ENCODE results near the gene JMJD8. TPM values are rescaled to one million over a fixed set of nuclear protein-coding genes. Genes with fewer than 3 reads are reported as not detected.
A peak's percentile ranks its signal among the peaks of the same experiment; 100 is the strongest.

Gene JMJD8
- total RNA-seq, 2 experiments from 2014 or later = 37.2 to 43.0 TPM

GRCh38 chr16:679814-680624, 4.1 kb downstream of the JMJD8 start, which contains the start of gene STUB1:
Gene STUB1, plus strand, starts transcription at chr16:680410. Its CDS starts 116 bp downstream, at chr16:680526.
- Mint-ChIP-seq H3K27ac (peak within 1 kb of the TSS; percentile 85), H3K9me3 (no peaks in the 10 kb centered on the region), H3K36me3 (peaks cover 20% of the 10 kb centered on the region), H3K4me3 (peak within 1 kb of the TSS; percentile 84), H3K27me3 (no peaks in the 10 kb centered on the region), H3K4me1 (peaks cover 19% of the 10 kb centered on the region)
- DNase-seq = peak; percentile 92

- Mint-ChIP-seq H3K9me3 (no peaks in the 10 kb centered on the region), H3K4me1 (peaks cover 19% of the 10 kb centered on the region), H3K27ac (peak overlapping the region; percentile 66), H3K27me3 (no peaks in the 10 kb centered on the region), H3K4me3 (peak overlapping the region; percentile 74), H3K36me3 (peaks cover 20% of the 10 kb centered on the region)
- DNase-seq = peak; percentile 72
Observed at GRCh38 chr16:678858-679813, 5.0 kb downstream of the JMJD8 start.

- no peak for DNase-seq
- Mint-ChIP-seq H3K27ac (no peak overlapping the region), H3K4me3 (no peak overlapping the region), H3K9me3 (no peaks in the 10 kb centered on the region), H3K4me1 (peaks cover 19% of the 10 kb centered on the region), H3K36me3 (peaks cover 16% of the 10 kb centered on the region), H3K27me3 (no peaks in the 10 kb centered on the region)
Observed at GRCh38 chr16:678209-678857, 5.8 kb downstream of the JMJD8 start.

- Mint-ChIP-seq H3K27ac (no peak overlapping the region), H3K4me3 (no peak overlapping the region), H3K9me3 (no peaks in the 10 kb centered on the region), H3K27me3 (no peaks in the 10 kb centered on the region), H3K36me3 (peaks cover 14% of the 10 kb centered on the region), H3K4me1 (peaks cover 18% of the 10 kb centered on the region)
- no peak for DNase-seq
Observed at GRCh38 chr16:677316-678190, 6.6 kb downstream of the JMJD8 start.

GRCh38 chr16:676913-677312, 7.2 kb downstream of the JMJD8 start:
- H3K27ac Mint-ChIP-seq = no peak overlapping the region
- H3K4me1 Mint-ChIP-seq = peaks cover 14% of the 10 kb centered on the region
- DNase-seq = no peak
- no peaks in the 10 kb centered on the region for H3K27me3 Mint-ChIP-seq
- no peak overlapping the region for H3K4me3 Mint-ChIP-seq
- H3K36me3 Mint-ChIP-seq = peaks cover 10% of the 10 kb centered on the region
- H3K9me3 Mint-ChIP-seq = no peaks in the 10 kb centered on the region

GRCh38 chr16:676565-676902, 7.6 kb downstream of the JMJD8 start:
- Mint-ChIP-seq H3K27ac (no peak overlapping the region), H3K27me3 (no peaks in the 10 kb centered on the region), H3K4me1 (peaks cover 10% of the 10 kb centered on the region), H3K36me3 (peaks cover 7% of the 10 kb centered on the region), H3K4me3 (no peak overlapping the region), H3K9me3 (no peaks in the 10 kb centered on the region)
- no peak for DNase-seq

DNA sequence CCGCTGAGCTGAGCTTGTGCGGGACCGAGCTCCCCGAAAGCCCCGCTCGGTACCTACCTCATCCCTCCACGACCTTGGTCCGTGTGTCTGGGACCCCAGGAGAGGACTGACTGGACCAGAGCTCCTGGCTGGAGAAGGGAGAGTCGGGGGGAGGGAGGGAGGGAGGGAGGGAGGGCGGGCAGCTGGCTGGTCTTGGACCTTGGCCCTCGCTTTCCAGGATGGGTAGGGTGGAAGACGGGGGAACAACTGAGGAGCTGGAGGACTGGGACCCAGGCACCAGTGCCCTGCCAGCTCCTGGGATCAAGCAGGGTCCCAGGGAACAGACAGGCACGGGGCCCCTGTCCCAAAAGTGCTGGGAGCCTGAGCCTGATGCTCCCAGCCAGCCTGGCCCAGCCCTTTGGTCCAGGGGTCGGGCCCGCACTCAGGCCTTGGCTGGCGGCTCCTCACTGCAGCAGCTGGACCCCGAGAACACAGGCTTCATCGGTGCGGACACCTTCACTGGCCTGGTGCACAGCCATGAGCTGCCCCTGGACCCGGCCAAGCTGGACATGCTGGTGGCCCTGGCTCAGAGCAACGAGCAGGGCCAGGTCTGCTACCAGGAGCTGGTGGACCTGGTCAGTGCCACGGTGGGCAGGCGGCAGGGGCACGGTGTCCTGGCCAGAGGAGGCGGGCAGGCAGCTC, 8.1 kb downstream of the JMJD8 start:
- no peaks in the 10 kb centered on the region for H3K9me3 Mint-ChIP-seq
- H3K4me1 Mint-ChIP-seq = peaks cover 7% of the 10 kb centered on the region
- no peak for DNase-seq
- no peak overlapping the region for H3K27ac Mint-ChIP-seq
- H3K36me3 Mint-ChIP-seq = peaks cover 4% of the 10 kb centered on the region
- H3K4me3 Mint-ChIP-seq = no peak overlapping the region
- H3K27me3 Mint-ChIP-seq = no peaks in the 10 kb centered on the region

GRCh38 chr16:674968-675883, 8.9 kb downstream of the JMJD8 start, which contains the start of gene RHBDL1:
Gene RHBDL1, plus strand, starts transcription at chr16:675671. Its CDS starts 120 bp downstream, at chr16:675791.
- DNase-seq = no peak
- no peaks in the 10 kb centered on the region for H3K27me3 Mint-ChIP-seq
- no peak within 1 kb of the TSS for H3K27ac Mint-ChIP-seq
- peaks cover 2% of the 10 kb centered on the region for H3K36me3 Mint-ChIP-seq
- no peaks in the 10 kb centered on the region for H3K9me3 Mint-ChIP-seq
- peak within 1 kb of the TSS; percentile 25 for H3K4me3 Mint-ChIP-seq
- peaks cover 6% of the 10 kb centered on the region for H3K4me1 Mint-ChIP-seq

DNA sequence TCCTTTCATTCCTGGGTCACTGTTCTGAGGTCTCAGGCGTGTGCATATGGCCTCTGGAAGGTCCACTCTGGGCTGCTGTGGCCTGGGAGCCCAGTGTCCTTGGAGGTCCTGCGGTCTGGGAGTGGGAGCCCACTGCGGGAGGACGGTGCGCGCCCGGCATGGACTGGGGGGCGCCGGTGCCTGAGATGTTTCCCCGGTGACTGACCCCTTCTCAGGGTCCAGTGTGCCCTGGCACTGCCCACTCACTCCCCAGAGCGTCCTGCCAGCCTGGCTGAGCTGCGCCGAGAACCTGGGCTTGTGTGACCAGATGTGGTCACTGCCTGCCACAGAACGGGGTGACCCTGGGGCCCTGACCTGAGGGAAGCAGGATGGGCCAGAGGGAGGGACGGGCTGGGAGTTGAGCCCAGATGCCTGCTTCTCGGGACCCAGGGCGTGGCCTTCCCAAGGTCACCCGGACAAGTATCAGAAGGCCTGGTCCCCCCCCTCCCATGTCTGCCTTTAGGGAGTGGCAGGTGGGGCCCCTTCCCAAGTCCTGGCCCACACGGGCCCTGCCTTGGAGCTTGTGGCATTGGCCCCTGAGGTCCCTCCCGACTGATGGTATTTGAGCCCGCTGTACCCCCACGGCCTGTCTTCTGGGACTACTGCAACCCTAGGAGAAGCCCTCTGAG, 9.8 kb downstream of the JMJD8 start:
- H3K27me3 Mint-ChIP-seq = no peaks in the 10 kb centered on the region
- peaks cover 4% of the 10 kb centered on the region for H3K4me1 Mint-ChIP-seq
- H3K36me3 Mint-ChIP-seq = peaks cover 5% of the 10 kb centered on the region
- no peak overlapping the region for H3K27ac Mint-ChIP-seq
- DNase-seq = no peak
- H3K9me3 Mint-ChIP-seq = no peaks in the 10 kb centered on the region
- no peak overlapping the region for H3K4me3 Mint-ChIP-seq

DNA sequence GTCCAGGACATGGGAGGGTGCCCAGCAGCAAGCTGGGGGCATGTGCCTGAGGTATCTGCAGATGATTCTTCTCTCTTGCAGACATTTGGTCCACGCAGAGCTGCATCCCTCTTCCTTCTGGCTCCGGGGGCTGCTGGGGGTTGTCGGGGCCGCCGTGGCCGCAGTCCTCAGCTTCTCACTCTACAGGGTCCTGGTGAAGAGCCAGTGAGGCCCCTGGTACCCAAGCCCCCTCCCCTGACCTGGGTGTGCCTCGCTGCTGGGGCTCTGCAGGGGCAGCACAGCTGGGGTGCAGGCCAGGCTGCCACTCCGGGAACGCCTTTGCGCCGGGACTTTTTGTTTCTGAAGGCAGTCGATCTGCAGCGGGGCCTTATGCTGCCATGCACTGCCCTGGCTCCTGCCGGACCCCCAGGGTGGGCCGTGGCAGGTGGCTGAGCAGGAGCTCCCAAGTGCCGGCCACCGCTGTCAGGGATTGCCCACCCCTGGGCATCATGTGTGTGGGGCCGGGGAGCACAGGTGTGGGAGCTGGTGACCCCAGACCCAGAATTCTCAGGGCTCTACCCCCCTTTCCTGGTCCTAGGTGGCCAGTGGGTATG, 10.6 kb downstream of the JMJD8 start:
- Mint-ChIP-seq H3K27me3 (no peaks in the 10 kb centered on the region), H3K9me3 (no peaks in the 10 kb centered on the region), H3K4me1 (peaks cover 2% of the 10 kb centered on the region), H3K36me3 (peaks cover 5% of the 10 kb centered on the region), H3K27ac (no peak overlapping the region), H3K4me3 (no peak overlapping the region)
- DNase-seq = no peak

- H3K4me3 Mint-ChIP-seq = no peak overlapping the region
- H3K4me1 Mint-ChIP-seq = peaks cover 2% of the 10 kb centered on the region
- H3K36me3 Mint-ChIP-seq = peaks cover 7% of the 10 kb centered on the region
- no peaks in the 10 kb centered on the region for H3K27me3 Mint-ChIP-seq
- no peak overlapping the region for H3K27ac Mint-ChIP-seq
- no peak for DNase-seq
- no peaks in the 10 kb centered on the region for H3K9me3 Mint-ChIP-seq
Observed at GRCh38 chr16:672851-673250, 11.3 kb downstream of the JMJD8 start.

DNA sequence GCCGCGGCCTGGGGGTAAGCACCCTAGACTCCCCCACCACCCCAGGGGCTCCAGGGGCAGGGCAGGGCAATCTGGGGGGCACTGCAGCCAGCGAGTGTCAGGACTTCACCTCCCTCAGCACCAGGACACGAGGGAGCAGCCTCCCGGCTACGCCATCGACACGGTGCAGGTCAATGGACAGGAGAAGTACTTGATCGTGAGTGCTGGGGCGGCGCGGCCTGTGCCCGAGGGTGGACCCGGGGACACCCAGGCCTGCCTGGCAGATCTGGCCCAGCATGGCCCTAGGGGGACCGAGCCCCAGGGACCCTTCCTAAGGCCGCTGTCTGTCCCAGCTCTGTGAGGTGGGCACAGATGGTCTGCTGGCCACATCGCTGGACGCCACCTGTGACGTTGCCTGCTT, 11.8 kb downstream of the JMJD8 start:
- no peaks in the 10 kb centered on the region for H3K9me3 Mint-ChIP-seq
- H3K4me3 Mint-ChIP-seq = no peak overlapping the region
- no peaks in the 10 kb centered on the region for H3K27me3 Mint-ChIP-seq
- DNase-seq = no peak
- H3K4me1 Mint-ChIP-seq = peaks cover 5% of the 10 kb centered on the region
- peaks cover 7% of the 10 kb centered on the region for H3K36me3 Mint-ChIP-seq
- no peak overlapping the region for H3K27ac Mint-ChIP-seq
